ENCODE results near the gene AGBL5. TPM values are rescaled to one million over a fixed set of nuclear protein-coding genes. Genes with fewer than 3 reads are reported as not detected.

Gene AGBL5
- total and polyA plus RNA-seq, 2 of the 13 experiments (the other 11 are each of a cell fraction or from before 2014, with no cell fraction given), result 55.9 to 73.3 TPM

GRCh38 chr2:27016801-27017325 is 34.6 kb upstream of the AGBL5 start (continued):
- peak; percentile 32 for TF ChIP-seq PRPF4 (IDR thresholded peaks at IDR 0.05; ENCODE audit: low read depth, low read length, poor library complexity, severe bottlenecking)
- TF ChIP-seq JARID2 (CRISPR knock-in tag; IDR thresholded peaks at IDR 0.05; ENCODE audit: insufficient replicate concordance), result no peak
- TF ChIP-seq RXRA (CRISPR knock-in tag; IDR thresholded peaks at IDR 0.05), result 0 out of 2 replicates have a peak, but pooled peaks have one; percentile 13
- no peak for TF ChIP-seq AKNA (CRISPR knock-in tag; IDR thresholded peaks at IDR 0.05; ENCODE audit: borderline replicate concordance)

DNA sequence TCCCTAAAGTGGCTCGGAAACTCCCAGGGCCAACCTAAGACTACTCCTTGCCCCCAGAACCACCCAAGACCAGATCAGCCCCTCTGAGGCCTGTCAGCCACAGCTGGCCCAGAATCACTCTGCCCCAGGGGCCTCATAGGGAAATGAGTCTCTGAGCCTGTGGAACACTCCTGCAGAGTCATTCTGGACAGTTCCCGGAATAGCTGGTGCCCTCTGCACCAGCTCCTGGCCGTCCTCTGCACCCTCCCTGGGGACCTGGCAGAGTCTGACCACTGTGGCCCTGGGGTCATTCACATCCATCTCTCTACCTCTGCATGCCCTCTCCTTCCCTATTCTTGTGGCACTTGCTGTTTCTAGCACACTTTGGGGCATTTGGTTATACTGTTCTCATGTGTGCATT is 33.3 kb upstream of the AGBL5 start:
- ChIA-PET POLR2A (interaction anchor here (0.6 kb wide), 1 partner anchor 254 kb away, joined by 3 read pairs; no protein-coding TSS in a partner anchor), CTCF (ENCODE audit: low intra/inter-chr PET ratio, low total read pairs) (interaction anchor here (5.5 kb wide), 1 partner anchor 57 kb away, joined by 91 read pairs; no protein-coding TSS in a partner anchor)
- H3K9ac ChIP-seq (ENCODE audit: insufficient read depth, low read depth, low read length), result no peak overlapping the region
- in situ Hi-C loops (cut with HindIII; ENCODE audit: extremely low pct_ligation_motif_present, low pct_unique_long_range_greater_than_20kb) (loop anchor here (5.0 kb wide), 2 partner anchors 56 to 171 kb away; partner anchors contain the start of gene DPYSL5), intact Hi-C loops (cut with micrococcal nuclease; ENCODE audit: unreplicated experiment) (no loop called here)
- BruUV-seq (replicated peaks), result no TSS peak
- no peak overlapping the region for H2AFZ ChIP-seq (ENCODE audit: low read length)
- no peak overlapping the region for H3K4me2 ChIP-seq (ENCODE audit: low read depth, low read length)
- no peaks in the 10 kb centered on the region for H4K20me1 ChIP-seq (ENCODE audit: insufficient read depth, low read length)
- H3K4me3 ChIP-seq (replicated peaks in 1 of 3; ENCODE audit: insufficient read depth in 1 of 3, low read depth in 2 of 3, low read length in 3 of 3), result no peak overlapping the region
- H3K79me2 ChIP-seq (ENCODE audit: insufficient read depth, low read length), result no peaks in the 10 kb centered on the region
- ATAC-seq, result no peak
- H3K27ac ChIP-seq (ENCODE audit: extremely low read length, insufficient read depth, low read length), result no peak overlapping the region
- no peak for DNase-seq (ENCODE audit: low spot score)
- H3K36me3 ChIP-seq (replicated peaks in 1 of 2; ENCODE audit: control insufficient read depth in 1 of 2, insufficient read depth in 2 of 2, low read length in 2 of 2), result no peaks in the 10 kb centered on the region
- no peaks in the 10 kb centered on the region for H3K9me3 ChIP-seq (ENCODE audit: low read length)
- WGBS (ENCODE audit: low lambda C conversion rate), result 36% methylated on average over 3 of the region's 3 CpGs
- peaks cover 50% of the 10 kb centered on the region for H3K4me1 ChIP-seq (ENCODE audit: insufficient read depth, low read length)
- FAIRE-seq, result no peak
- H3K27me3 ChIP-seq (ENCODE audit: control insufficient read depth in 1 of 2, insufficient read depth in 2 of 2, low read length in 2 of 2), result no peaks in the 10 kb centered on the region
- TF ChIP-seq, protein P1, sequence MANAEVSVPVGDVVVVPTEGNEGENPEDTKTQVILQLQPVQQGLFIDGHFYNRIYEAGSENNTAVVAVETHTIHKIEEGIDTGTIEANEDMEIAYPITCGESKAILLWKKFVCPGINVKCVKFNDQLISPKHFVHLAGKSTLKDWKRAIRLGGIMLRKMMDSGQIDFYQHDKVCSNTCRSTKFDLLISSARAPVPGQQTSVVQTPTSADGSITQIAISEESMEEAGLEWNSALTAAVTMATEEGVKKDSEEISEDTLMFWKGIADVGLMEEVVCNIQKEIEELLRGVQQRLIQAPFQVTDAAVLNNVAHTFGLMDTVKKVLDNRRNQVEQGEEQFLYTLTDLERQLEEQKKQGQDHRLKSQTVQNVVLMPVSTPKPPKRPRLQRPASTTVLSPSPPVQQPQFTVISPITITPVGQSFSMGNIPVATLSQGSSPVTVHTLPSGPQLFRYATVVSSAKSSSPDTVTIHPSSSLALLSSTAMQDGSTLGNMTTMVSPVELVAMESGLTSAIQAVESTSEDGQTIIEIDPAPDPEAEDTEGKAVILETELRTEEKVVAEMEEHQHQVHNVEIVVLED (CRISPR knock-in tag; IDR thresholded peaks at IDR 0.05; ENCODE audit: borderline replicate concordance), result no peak
- no peak for TF ChIP-seq ZNF782 (CRISPR knock-in tag; IDR thresholded peaks at IDR 0.05; ENCODE audit: borderline replicate concordance)
- TF ChIP-seq EHMT2 (IDR thresholded peaks at IDR 0.05; ENCODE audit: borderline replicate concordance, low read depth, low read length), result no peak
- no peak for TF ChIP-seq ZBTB43 (CRISPR knock-in tag; conservative IDR thresholded peaks at IDR 0.05)
- TF ChIP-seq, protein P2, sequence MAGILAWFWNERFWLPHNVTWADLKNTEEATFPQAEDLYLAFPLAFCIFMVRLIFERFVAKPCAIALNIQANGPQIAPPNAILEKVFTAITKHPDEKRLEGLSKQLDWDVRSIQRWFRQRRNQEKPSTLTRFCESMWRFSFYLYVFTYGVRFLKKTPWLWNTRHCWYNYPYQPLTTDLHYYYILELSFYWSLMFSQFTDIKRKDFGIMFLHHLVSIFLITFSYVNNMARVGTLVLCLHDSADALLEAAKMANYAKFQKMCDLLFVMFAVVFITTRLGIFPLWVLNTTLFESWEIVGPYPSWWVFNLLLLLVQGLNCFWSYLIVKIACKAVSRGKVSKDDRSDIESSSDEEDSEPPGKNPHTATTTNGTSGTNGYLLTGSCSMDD (CRISPR knock-in tag; IDR thresholded peaks at IDR 0.05), result no peak
- TF ChIP-seq, protein P3, sequence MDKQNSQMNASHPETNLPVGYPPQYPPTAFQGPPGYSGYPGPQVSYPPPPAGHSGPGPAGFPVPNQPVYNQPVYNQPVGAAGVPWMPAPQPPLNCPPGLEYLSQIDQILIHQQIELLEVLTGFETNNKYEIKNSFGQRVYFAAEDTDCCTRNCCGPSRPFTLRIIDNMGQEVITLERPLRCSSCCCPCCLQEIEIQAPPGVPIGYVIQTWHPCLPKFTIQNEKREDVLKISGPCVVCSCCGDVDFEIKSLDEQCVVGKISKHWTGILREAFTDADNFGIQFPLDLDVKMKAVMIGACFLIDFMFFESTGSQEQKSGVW (CRISPR knock-in tag; IDR thresholded peaks at IDR 0.05; ENCODE audit: borderline replicate concordance), result no peak
- no peak for TF ChIP-seq ZNF264 (CRISPR knock-in tag; IDR thresholded peaks at IDR 0.05)
- no peak for TF ChIP-seq NCOR1 (IDR thresholded peaks at IDR 0.05; ENCODE audit: borderline replicate concordance, low read length)

All from HepG2 (cell line).